ENCODE measurements around the gene WWOX.

DNA sequence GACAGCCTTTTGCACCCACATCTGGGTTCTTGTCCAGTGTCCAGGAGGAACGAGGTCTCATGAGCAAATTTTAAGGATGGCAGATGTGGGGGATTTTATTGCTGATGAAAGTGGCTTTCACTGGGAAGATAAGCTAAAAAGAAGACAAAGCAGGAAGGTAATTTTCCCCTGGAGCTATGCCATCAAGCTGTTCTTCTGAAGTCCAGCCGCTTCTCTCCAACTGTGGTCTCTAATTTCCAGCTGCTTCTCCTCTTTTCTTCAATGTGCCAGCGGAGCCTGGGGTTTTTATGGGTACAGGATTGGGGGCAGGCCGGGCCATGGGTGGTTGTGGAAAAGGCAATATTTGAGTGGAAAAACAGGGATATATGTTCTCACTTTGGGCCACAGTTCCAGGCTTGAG, 430.8 kb downstream of the WWOX start:
- no peak for TF ChIP-seq CTCF (optimal IDR thresholded peaks at IDR 0.05 in 1 of 3, IDR thresholded peaks at IDR 0.05 in 1 of 3, conservative IDR thresholded peaks at IDR 0.05 in 1 of 3; ENCODE audit: extremely low read depth in 1 of 3, insufficient read depth in 2 of 3, low read length in 3 of 3)
- no peak for TF ChIP-seq EZH2 (IDR thresholded peaks at IDR 0.05; ENCODE audit: low read length)

All from keratinocyte (primary cell).